GM19193 (cell line): ENCODE data around the gene INPP5J.

Source experiments
- POLR2A ChIP-seq: IDR thresholded peaks from 4 replicates; pipeline ENCODE4 v1.6.1; 2011; ENCODE audit not compliant: insufficient read depth, insufficient read length; ENCODE audit errors: extremely low read depth

INPP5J gene

GRCh38 chr22:31143537-31143936, 20.8 kb downstream of the INPP5J start:
- TF ChIP-seq POLR2A: no peak

DNA sequence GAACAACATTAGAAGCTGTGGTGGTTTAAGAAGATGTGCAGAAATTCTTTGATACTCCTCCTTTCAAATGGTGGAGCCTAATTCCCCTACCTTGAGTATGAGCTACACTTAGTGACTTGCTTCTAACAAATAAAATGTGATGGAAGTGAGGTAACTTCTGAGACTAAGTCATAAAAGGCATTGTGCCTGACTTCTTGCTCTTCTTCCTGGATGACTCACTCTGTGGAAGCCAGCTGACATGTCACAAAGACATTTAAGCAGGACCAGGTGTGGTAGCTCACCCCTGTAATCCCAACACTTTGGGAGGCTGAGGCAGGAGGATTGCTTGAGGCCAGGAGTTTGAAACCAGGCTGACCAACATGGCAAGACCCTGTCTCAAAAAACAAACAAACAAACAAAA, 21.5 kb downstream of the INPP5J start:
- TF ChIP-seq POLR2A: no peak

- no peak for TF ChIP-seq POLR2A
These were observed 25.7 kb downstream of the INPP5J start for GRCh38 chr22:31148488-31148887.

GRCh38 chr22:31148953-31149627, 26.3 kb downstream of the INPP5J start:
- no peak for TF ChIP-seq POLR2A

DNA sequence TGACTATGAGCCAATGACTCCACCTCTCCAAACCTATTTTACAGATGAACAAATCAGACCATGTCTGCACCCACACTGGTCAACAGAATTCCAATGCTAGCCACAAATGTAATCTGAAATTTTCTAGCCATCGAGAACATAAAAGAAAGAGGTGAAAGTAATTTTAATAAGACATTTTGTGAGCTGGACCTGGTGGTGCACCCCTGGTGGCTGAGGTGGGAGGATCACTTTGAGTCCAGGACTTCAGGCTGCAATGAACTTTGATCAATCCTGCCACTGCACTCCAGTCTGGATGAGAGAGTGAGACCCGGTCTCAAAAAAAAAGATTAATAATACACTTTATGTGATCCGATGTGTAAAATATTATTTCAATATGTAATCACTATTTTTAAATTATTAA, 27.8 kb downstream of the INPP5J start:
- TF ChIP-seq POLR2A: no peak

- TF ChIP-seq POLR2A: no peak
These were observed 29.1 kb downstream of the INPP5J start for GRCh38 chr22:31151872-31152271.

GRCh38 chr22:31153357-31153756, 30.6 kb downstream of the INPP5J start:
- no peak for TF ChIP-seq POLR2A

DNA sequence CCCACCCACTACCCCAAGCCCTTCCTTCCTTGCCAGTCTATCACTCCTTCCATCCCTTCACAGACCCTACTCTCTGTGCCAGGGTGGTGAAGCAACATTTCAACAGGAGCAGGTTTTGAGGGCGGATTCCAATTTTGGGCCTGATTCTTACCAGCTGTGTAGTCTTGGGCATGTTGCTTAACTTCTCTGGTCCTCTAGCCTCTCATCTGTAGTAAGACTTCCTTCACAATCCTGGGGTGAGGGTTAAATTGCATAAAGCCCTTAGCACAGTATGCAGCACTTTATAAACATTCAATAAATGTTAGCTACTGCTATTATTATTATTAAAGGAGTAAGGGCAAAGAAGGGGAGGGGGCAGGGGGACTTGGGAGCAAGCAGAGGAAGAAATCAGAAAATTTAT, 32.2 kb downstream of the INPP5J start:
- TF ChIP-seq POLR2A: no peak

DNA sequence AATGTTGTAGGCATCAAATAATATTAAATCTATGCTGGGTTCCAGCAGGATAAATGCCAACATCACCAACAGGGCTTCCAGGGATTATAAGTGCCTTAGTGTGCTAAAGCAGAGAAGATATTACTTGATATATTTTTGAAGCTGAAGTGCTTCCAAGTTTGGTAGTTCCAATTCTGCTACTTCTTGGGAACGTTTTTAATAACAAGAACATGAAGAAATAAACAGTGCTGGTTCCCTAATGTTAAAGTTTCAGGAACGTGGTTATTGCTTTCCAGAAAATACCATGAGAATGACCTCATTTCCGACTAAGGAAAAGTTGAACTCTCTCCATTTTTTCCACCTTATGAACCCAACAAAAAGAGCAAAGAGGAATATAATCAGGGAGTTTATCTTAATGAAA, 32.7 kb downstream of the INPP5J start:
- no peak for TF ChIP-seq POLR2A

GRCh38 chr22:31160328-31160978, 37.7 kb downstream of the INPP5J start:
- TF ChIP-seq POLR2A: no peak

- TF ChIP-seq POLR2A: no peak
These were observed 38.6 kb downstream of the INPP5J start for GRCh38 chr22:31161386-31161785.

DNA sequence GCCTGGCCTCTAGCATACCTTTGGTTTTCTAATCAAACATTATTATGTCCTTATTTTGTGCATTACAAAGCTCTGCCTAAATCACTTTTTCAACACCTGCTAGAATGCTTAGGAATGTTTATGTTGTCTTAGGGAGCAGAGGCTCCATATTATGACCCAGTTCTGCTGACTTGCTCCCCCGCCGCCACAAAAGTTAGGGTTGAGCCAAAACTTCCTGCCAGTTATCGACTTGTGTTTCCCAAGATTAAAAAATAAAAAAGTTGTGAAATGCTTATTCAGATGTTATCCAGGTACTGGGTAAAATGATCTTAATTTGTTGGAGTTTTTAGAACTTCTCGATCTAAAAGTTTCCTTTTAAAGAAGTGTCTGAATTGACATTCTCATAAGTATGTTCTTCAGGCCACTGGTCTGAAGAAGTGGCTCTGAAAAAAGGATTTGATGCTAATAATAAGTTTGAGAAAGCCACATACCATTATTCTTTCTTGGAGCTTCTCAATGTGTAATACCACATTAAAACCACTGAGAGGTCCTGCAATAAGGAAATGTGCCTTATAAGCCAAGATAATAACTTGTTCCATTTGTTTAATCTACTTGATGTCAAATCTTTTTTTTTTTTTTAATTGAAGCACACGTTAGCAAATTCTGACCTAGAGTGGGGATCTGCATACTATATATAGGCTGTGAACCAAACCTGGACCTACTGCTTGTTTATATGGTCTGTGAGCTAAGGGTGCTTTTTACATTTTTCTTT, 39.4 kb downstream of the INPP5J start:
- TF ChIP-seq POLR2A: no peak

GRCh38 chr22:31170971-31171370, 48.2 kb downstream of the INPP5J start:
- no peak for TF ChIP-seq POLR2A

GRCh38 chr22:31173386-31174145, 50.8 kb downstream of the INPP5J start:
- TF ChIP-seq POLR2A: no peak

GRCh38 chr22:31176923-31177322, 54.2 kb downstream of the INPP5J start:
- no peak for TF ChIP-seq POLR2A

DNA sequence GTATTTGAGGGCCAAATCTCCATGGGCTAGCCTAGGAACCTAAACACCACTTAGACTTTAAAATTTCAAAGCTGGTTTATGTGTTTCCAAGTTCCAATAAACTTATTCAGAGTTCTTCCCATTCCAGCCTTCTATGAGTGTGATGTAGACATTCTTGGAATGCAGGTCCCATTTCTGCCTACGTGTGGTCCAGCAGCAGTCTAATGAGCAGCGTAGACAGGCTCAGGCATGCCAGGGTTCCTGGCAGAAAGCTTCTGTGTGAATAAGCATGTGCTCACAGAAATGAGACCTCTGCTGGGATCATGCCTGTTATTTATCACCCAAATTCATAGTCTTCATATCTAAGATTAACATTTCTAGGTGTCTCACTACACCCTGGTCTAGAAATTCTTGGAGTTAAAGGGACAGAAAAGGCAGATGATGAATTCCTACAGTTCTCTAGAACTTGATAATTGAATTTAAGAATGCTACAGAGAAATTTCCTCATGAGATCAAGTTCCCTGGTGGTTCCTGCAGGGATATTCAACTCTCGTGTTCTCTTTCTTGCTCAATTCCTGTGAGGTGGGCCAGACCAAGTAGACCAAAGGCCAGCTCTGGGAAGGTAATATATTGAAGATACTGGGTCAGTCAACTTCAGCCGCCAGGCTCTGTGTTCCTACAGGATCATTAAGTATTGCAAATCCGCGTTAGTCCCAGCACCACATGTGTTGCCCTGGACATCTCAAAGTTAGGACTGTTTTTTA, 54.8 kb downstream of the INPP5J start:
- no peak for TF ChIP-seq POLR2A
